Esophagus muscularis mucosa (tissue), 4 donors: ENCODE measurements around the gene INCA1. TPM values are rescaled to one million over a fixed set of nuclear protein-coding genes. Genes with fewer than 3 reads are reported as not detected.
A peak's percentile ranks its signal among the peaks of the same experiment; 100 is the strongest.

Experiments used
- DNase-seq: peaks from one replicate; pipeline ENCODE4 v3.0.0-alpha.2; 2017; ENCODE audit errors: extremely low spot score
- H3K27ac ChIP-seq, 4 donors: fragments of 200-600 bp; sonication (generic); replicated peaks in 1 of 4; 1 replicate in 3 of 4; 2 replicates in 1 of 4; pipeline ENCODE4 v1.5.1; 2016 to 2019; ENCODE audit warnings: mild to moderate bottlenecking in 1 of 4
- H3K27me3 ChIP-seq, 4 donors: fragments of 200-600 bp; sonication (generic); one replicate each; pipeline versions ENCODE4 v1.5.1 to v1.6.0; 2016 to 2019
- H3K36me3 ChIP-seq, 4 donors: fragments of 200-600 bp; sonication (generic); one replicate each; pipeline ENCODE4 v1.5.1; 2016 to 2019
- H3K4me1 ChIP-seq, 4 donors: fragments of 200-600 bp; sonication (generic); one replicate each; pipeline ENCODE4 v1.5.1; 2016 to 2019
- H3K4me3 ChIP-seq, 4 donors: fragments of 200-600 bp; sonication (generic); 1 replicate in 2 of 4; 2 replicates in 2 of 4; pipeline ENCODE4 v1.5.1; 2016 to 2019; ENCODE audit warnings: mild to moderate bottlenecking in 4 of 4, moderate library complexity in 1 of 4
- H3K9me3 ChIP-seq, 4 donors: fragments of 200-600 bp; sonication (generic); 1 replicate in 3 of 4; 2 replicates in 1 of 4; pipeline ENCODE4 v1.5.1; 2016 to 2019
- EP300 ChIP-seq: sonication (generic); formaldehyde crosslinking; IDR thresholded peaks from one replicate; pipeline ENCODE4 v1.6.1; 2017; ENCODE audit warnings: antibody characterized with exemption
- POLR2A ChIP-seq: fragments of 450-650 bp; IDR thresholded peaks from one replicate; pipeline ENCODE4 v1.6.1; 2017; ENCODE audit warnings: antibody characterized with exemption, moderate library complexity, mild to moderate bottlenecking, low read depth
- POLR2AphosphoS5 ChIP-seq, 2 donors: sonication (generic); formaldehyde crosslinking; IDR thresholded peaks; one replicate each; pipeline ENCODE4 v1.6.1; 2017; ENCODE audit warnings: antibody characterized with exemption in 2 of 2
- WGBS: methylation state at CpG from one replicate; pipeline ENCODE4 v1.1.5; 2018; 5-methylcytosine and 5-hydroxymethylcytosine counted together
- intact Hi-C: fragments of 100-400 bp; cut with DNase I; formaldehyde crosslinking; loops from one replicate; pipeline ENCODE4 v1.15.1; 2023
- total RNA-seq, 4 donors: library from RNA; depleted of rRNA; stranded (reverse); fragments of >200 nt; gene quantifications; one replicate each; pipeline versions ENCODE4 v1.1.0 to v1.2.1, GENCODE V29; 2016
- TF ChIP-seq, protein P1 (sequence below), 3 experiments: fragments of 200-600 bp in 2 of 3; fragments of 450-650 bp in 1 of 3; sonication (generic) in 2 of 3; IDR thresholded peaks; one replicate each; pipeline ENCODE4 v1.5.1; 2017 to 2019; ENCODE audit warnings: antibody characterized with exemption in 3 of 3, mild to moderate bottlenecking in 2 of 3, moderate library complexity in 1 of 3

The INCA1 gene
- total RNA-seq, 4 donors from 2014 or later = 1.3 to 4.6 (median 3.0) TPM

DNA sequence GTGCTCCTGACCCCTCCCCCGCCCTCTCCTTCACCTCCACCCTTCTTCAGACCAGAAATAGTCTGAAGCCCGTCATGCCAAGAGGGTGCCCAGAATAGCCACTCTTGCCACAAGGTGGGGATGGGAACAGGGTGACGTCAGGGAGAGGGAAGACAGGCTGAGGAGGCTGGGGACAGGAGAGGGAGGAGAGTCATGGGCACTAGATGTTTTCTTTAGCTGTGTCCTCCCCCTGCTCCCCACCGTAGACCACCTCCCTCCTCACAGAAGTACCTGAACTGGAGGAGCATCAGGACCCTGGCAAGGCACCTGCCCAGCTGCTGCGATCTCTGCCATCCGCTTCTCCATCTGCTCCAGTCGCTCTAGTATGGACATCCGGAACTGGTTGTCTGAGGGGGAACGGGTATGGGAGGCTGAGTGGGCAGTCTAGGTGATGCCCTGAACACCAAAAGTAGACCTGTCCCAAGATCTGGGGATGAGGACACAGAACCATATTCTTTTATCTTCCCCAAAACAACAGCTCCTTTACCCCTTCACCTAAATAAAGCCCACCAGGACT, 23.1 kb downstream of the INCA1 start:
- no peak for TF ChIP-seq POLR2AphosphoS5 (IDR thresholded peaks at IDR 0.05)
- Histone ChIP-seq H3K27ac (peak overlapping the region; percentile 8 to 97 (median 44)), H3K4me1 (peaks cover 18 to 28% (median 22%) of the 10 kb centered on the region in 4 donors), H3K27me3 (no peaks in the 10 kb centered on the region), H3K36me3 (peaks cover 62 to 92% (median 83%) of the 10 kb centered on the region in 4 donors), H3K9me3 (no peaks in the 10 kb centered on the region), H3K4me3 (no peak overlapping the region)
- DNase-seq = no peak
- intact Hi-C loops = no loop called here
- whole genome bisulfite sequencing = 78% methylated on average over 8 of the region's 9 CpGs

DNA sequence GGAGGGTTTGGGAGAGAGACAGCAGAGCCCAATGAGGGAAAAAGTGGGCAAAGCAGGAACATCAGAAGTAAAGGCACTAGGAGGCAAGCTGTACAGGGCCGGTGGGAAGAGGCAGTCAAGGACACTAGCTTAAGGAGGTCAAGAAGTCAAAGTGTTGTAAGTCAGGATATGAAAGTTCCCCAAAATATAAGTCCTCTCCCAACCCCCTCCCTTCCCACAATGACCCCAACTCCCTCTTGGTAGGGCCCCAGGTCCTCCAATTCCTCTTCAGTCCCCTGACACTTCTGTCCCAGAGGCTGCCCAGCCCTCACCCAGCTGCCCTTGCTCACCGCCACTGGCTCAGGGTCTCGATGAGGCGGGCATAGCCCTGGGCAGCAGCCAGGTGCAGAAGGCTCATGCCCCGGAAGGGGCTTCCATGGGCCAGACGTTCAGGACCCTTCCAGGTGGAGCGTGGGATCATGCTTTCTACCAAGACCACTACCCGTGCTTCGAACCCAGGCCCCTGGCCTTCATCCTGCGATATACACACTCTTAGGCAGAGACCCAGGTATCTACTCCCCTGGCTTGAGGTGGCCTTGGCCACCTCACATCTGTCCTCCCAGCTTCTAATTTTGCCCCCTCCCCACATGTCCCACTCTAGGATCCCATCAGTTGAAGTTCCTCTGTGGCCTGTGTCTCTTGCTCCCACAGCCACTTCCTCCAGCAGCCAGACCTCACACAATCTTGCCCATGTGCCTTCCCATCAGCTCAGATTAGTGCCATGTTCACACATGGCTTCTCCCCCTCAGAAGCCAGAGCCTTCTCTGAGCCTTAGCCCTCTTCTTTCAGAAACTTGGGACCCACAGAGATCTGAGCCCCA, 23.8 kb downstream of the INCA1 start:
- Histone ChIP-seq H3K4me1 (peaks cover 25 to 33% (median 29%) of the 10 kb centered on the region in 4 donors), H3K27ac (peak overlapping the region in 3 of 4 donors; percentile 43 to 97 (median 93)), H3K27me3 (no peaks in the 10 kb centered on the region), H3K4me3 (no peak overlapping the region), H3K9me3 (no peaks in the 10 kb centered on the region), H3K36me3 (peaks cover 57 to 89% (median 78%) of the 10 kb centered on the region in 4 donors)
- TF ChIP-seq EP300 (no peak), POLR2AphosphoS5 (IDR thresholded peaks at IDR 0.05) (no peak), POLR2A (no peak)
- TF ChIP-seq, protein P1, sequence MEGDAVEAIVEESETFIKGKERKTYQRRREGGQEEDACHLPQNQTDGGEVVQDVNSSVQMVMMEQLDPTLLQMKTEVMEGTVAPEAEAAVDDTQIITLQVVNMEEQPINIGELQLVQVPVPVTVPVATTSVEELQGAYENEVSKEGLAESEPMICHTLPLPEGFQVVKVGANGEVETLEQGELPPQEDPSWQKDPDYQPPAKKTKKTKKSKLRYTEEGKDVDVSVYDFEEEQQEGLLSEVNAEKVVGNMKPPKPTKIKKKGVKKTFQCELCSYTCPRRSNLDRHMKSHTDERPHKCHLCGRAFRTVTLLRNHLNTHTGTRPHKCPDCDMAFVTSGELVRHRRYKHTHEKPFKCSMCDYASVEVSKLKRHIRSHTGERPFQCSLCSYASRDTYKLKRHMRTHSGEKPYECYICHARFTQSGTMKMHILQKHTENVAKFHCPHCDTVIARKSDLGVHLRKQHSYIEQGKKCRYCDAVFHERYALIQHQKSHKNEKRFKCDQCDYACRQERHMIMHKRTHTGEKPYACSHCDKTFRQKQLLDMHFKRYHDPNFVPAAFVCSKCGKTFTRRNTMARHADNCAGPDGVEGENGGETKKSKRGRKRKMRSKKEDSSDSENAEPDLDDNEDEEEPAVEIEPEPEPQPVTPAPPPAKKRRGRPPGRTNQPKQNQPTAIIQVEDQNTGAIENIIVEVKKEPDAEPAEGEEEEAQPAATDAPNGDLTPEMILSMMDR (IDR thresholded peaks at IDR 0.05) = no peak
- intact Hi-C loops = no loop called here
- 91% methylated on average over 4 of the region's 10 CpGs for WGBS
- DNase-seq = no peak

DNA sequence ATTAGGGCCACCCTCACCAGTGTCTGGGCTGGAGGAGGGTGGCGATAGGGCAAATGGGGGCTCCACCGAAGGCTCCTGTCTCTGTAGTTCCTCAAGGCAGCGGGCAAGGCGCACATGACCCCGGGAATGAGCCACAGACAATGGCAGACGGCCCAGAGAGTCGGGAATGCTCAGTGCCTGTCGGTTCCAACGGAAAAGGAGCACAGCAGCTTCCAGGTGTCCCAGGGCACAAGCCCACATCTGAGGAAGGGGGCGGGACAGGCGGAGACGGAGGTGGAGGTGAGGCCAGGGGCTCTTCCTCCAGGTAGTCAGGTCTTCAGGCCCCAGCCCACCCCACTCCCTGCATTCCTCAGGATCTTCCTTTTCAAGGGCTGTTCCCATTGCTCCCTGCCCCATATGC, 24.6 kb downstream of the INCA1 start:
- Histone ChIP-seq H3K27me3 (no peaks in the 10 kb centered on the region), H3K36me3 (peaks cover 50 to 82% (median 71%) of the 10 kb centered on the region in 4 donors), H3K4me3 (no peak overlapping the region), H3K9me3 (no peaks in the 10 kb centered on the region), H3K4me1 (peaks cover 31 to 38% (median 35%) of the 10 kb centered on the region in 4 donors), H3K27ac (peak overlapping the region in 3 of 4 donors; percentile 43 to 97 (median 93))
- 81% methylated on average over 12 of the region's 12 CpGs for WGBS
- TF ChIP-seq POLR2A (no peak), POLR2AphosphoS5 (IDR thresholded peaks at IDR 0.05) (no peak), EP300 (no peak)
- TF ChIP-seq, protein P1 (IDR thresholded peaks at IDR 0.05) = no peak
- intact Hi-C loops = no loop called here
- DNase-seq = no peak

DNA sequence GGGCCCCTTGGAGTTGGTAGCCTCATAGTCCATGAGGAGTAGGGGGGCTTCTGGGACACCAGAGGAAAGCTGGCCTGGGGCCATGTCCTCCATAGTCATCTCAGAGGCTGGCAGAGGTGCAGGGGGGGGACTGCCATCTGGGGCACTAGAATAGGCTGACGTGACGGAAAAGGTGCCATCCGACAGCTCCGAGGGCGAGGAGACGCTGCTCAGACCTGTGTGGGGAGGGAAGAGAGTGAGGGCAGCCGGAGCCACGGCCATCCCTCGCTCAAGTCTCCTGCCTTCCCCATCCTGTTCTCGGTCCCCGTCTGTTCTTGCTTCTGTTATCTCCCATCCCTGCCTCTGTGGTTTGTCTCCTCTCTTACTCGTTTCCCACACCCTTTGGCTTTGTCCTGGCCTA, 25.0 kb downstream of the INCA1 start:
- Histone ChIP-seq H3K36me3 (peaks cover 45 to 77% (median 66%) of the 10 kb centered on the region in 4 donors), H3K9me3 (no peaks in the 10 kb centered on the region), H3K4me3 (no peak overlapping the region), H3K4me1 (peaks cover 31 to 38% (median 35%) of the 10 kb centered on the region in 4 donors), H3K27ac (peak overlapping the region; percentile 43 to 97 (median 70)), H3K27me3 (no peaks in the 10 kb centered on the region)
- intact Hi-C loops = no loop called here
- TF ChIP-seq POLR2AphosphoS5 (IDR thresholded peaks at IDR 0.05) (no peak), EP300 (no peak), POLR2A (no peak)
- TF ChIP-seq, protein P1 (IDR thresholded peaks at IDR 0.05) = no peak
- no peak for DNase-seq
- WGBS = 89% methylated on average over 12 of the region's 12 CpGs

DNA sequence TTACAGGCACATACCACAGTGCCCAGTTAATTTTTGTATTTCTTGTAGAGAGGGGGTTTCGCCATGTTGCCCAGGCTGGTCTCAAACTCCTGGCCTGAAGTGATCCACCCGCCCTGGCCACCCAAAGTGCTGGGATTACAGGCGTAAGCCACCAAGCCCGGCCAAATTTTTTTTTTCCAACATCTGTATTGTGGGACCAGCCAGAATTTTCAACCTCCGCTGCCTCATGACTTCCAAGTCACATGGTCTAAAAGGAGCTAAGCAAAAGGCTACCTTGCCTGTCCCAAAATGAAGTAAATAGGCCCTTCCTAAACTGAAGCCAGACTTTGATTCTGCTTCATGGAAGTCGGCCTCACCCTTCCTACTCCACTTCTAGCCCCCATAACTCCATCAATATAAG, 25.5 kb downstream of the INCA1 start:
- Histone ChIP-seq H3K9me3 (no peaks in the 10 kb centered on the region), H3K27me3 (no peaks in the 10 kb centered on the region), H3K27ac (peak overlapping the region; percentile 43 to 97 (median 70)), H3K4me3 (no peak overlapping the region), H3K4me1 (peaks cover 31 to 38% (median 35%) of the 10 kb centered on the region in 4 donors), H3K36me3 (peaks cover 40 to 72% (median 61%) of the 10 kb centered on the region in 4 donors)
- no peak for DNase-seq
- intact Hi-C loops = no loop called here
- WGBS = 88% methylated on average over 6 of the region's 6 CpGs
- TF ChIP-seq EP300 = no peak
